ENCODE results near the gene AHR.
"Not testable (repeated sequence)": the region's sequence is repeated elsewhere in the genome, so short reads cannot be mapped to it uniquely, and the experiment has no call there.

Gene AHR

DNA sequence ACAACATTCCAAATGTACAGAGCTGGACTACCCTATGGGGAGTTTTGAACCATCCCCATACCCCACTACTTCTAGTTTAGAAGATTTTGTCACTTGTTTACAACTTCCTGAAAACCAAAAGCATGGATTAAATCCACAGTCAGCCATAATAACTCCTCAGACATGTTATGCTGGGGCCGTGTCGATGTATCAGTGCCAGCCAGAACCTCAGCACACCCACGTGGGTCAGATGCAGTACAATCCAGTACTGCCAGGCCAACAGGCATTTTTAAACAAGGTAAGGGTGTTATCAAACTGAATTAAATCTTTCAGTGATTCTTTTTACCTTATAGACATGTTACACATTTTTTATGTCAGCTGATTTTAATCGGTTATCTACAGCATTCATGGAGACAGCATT is 41.5 kb downstream of the AHR start:
- Histone ChIP-seq H3K27me3 (ENCODE audit: control insufficient read depth, insufficient read depth, low read length) (no peaks in the 10 kb centered on the region), H2AFZ (no peak overlapping the region), H3K4me1 (no peaks in the 10 kb centered on the region), H3K9me3 (ENCODE audit: control insufficient read depth, low read length) (no peaks in the 10 kb centered on the region), H3K79me2 (no peaks in the 10 kb centered on the region), H3K27ac (no peak overlapping the region), H3K36me3 (ENCODE audit: control insufficient read depth, insufficient read depth, low read length) (no peaks in the 10 kb centered on the region), H3K4me2 (ENCODE audit: low read length) (no peak overlapping the region), H3K4me3 (ENCODE audit: low read depth, low read length) (no peak overlapping the region), H3K9ac (no peak overlapping the region)
- TF ChIP-seq, protein P1, sequence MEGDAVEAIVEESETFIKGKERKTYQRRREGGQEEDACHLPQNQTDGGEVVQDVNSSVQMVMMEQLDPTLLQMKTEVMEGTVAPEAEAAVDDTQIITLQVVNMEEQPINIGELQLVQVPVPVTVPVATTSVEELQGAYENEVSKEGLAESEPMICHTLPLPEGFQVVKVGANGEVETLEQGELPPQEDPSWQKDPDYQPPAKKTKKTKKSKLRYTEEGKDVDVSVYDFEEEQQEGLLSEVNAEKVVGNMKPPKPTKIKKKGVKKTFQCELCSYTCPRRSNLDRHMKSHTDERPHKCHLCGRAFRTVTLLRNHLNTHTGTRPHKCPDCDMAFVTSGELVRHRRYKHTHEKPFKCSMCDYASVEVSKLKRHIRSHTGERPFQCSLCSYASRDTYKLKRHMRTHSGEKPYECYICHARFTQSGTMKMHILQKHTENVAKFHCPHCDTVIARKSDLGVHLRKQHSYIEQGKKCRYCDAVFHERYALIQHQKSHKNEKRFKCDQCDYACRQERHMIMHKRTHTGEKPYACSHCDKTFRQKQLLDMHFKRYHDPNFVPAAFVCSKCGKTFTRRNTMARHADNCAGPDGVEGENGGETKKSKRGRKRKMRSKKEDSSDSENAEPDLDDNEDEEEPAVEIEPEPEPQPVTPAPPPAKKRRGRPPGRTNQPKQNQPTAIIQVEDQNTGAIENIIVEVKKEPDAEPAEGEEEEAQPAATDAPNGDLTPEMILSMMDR (IDR thresholded peaks at IDR 0.05), result no peak

DNA sequence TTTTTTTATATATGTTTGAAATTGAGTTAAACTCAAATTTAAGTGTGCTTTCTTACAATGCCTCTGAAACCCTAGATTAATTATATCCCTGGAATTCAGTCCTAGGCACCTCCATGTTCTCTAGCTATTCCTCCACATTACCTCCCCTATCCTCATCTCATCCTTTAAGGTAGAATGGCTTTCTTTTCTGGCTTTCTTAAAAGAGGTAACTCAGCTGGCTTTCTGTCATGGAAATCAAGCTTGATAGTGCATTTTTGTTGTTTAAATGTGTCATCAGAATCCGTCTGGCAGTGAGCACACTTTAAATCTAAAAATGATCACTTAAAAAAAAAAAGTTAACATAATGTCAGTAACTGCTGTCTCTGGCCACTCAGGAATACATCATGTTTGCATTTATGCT is 42.2 kb downstream of the AHR start:
- Histone ChIP-seq H3K4me1 (no peaks in the 10 kb centered on the region), H3K27me3 (ENCODE audit: control insufficient read depth, insufficient read depth, low read length) (no peaks in the 10 kb centered on the region), H3K9me3 (ENCODE audit: control insufficient read depth, low read length) (no peaks in the 10 kb centered on the region), H3K4me2 (ENCODE audit: low read length) (no peak overlapping the region), H3K36me3 (ENCODE audit: control insufficient read depth, insufficient read depth, low read length) (no peaks in the 10 kb centered on the region), H2AFZ (no peak overlapping the region), H3K4me3 (ENCODE audit: low read depth, low read length) (no peak overlapping the region), H3K27ac (no peak overlapping the region), H3K79me2 (no peaks in the 10 kb centered on the region), H3K9ac (no peak overlapping the region)
- TF ChIP-seq, protein P1 (IDR thresholded peaks at IDR 0.05), result no peak

DNA sequence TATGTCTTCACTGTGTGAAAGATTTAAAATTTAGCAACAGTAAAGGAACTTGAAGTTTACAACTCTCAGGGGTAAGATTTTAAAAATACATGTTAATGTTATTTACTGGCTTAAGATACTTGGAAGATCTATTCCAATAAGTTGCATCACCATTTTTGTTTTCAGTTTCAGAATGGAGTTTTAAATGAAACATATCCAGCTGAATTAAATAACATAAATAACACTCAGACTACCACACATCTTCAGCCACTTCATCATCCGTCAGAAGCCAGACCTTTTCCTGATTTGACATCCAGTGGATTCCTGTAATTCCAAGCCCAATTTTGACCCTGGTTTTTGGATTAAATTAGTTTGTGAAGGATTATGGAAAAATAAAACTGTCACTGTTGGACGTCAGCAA is 44.3 kb downstream of the AHR start:
- TF ChIP-seq, protein P1 (IDR thresholded peaks at IDR 0.05), result no peak
- Histone ChIP-seq H3K4me2 (ENCODE audit: low read length) (no peak overlapping the region), H2AFZ (no peak overlapping the region), H3K79me2 (no peaks in the 10 kb centered on the region), H3K9ac (no peak overlapping the region), H3K27me3 (ENCODE audit: control insufficient read depth, insufficient read depth, low read length) (no peaks in the 10 kb centered on the region), H3K27ac (no peak overlapping the region), H3K9me3 (ENCODE audit: control insufficient read depth, low read length) (no peaks in the 10 kb centered on the region), H3K4me3 (ENCODE audit: low read depth, low read length) (no peak overlapping the region), H3K36me3 (ENCODE audit: control insufficient read depth, insufficient read depth, low read length) (no peaks in the 10 kb centered on the region), H3K4me1 (no peaks in the 10 kb centered on the region)

DNA sequence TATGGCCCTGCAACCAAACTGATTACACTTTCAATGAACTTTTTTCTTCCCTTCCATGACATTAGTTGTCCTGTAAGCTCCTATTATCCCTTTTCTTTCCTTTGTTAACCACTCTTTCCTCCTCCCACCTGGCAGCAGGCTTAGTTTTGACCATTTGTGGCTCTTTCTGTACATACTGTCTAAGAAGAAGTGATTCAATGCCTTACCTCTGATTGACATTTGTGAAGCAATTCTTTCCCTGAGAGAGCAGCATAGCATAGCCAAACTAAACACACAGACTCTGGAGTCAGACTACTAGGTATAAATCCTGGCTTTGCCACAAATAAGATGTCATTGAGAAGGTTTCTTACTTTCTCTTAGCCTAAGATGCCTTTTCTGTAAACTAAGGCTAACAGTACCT is 48.9 kb downstream of the AHR start:
- Histone ChIP-seq H3K4me3 (ENCODE audit: low read depth, low read length) (no peak overlapping the region), H3K9me3 (ENCODE audit: control insufficient read depth, low read length) (no peaks in the 10 kb centered on the region), H3K36me3 (ENCODE audit: control insufficient read depth, insufficient read depth, low read length) (no peaks in the 10 kb centered on the region), H3K27ac (no peak overlapping the region), H3K27me3 (ENCODE audit: control insufficient read depth, insufficient read depth, low read length) (no peaks in the 10 kb centered on the region), H3K4me1 (no peaks in the 10 kb centered on the region), H3K9ac (no peak overlapping the region), H2AFZ (no peak overlapping the region), H3K4me2 (ENCODE audit: low read length) (no peak overlapping the region), H3K79me2 (no peaks in the 10 kb centered on the region)
- TF ChIP-seq, protein P1 (IDR thresholded peaks at IDR 0.05), result no peak

DNA sequence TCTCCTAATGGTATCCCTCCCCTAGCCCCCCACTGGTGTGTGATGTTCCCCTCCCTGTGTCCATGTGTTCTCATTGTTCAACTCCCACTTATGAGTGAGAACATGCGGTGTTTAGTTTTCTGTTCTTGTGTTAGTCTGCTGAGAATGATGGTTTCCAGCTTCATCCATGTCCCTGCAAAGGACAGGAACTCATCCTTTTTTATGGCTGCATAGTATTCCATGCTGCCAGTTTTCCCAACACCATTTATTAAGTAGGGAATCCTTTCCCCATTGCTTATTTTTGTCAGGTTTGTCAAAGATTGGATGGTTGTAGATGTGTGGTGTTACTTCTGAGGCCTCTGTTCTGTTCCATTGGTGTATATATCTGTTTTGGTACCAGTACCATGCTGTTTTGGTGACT is 50.5 kb downstream of the AHR start:
- H3K4me3 ChIP-seq (ENCODE audit: low read depth, low read length); H3K36me3 ChIP-seq (ENCODE audit: control insufficient read depth, insufficient read depth, low read length); H3K4me2 ChIP-seq (ENCODE audit: low read length); H3K9ac ChIP-seq; H3K4me1 ChIP-seq; H3K79me2 ChIP-seq; H2AFZ ChIP-seq; H3K9me3 ChIP-seq (ENCODE audit: control insufficient read depth, low read length); H3K27me3 ChIP-seq (ENCODE audit: control insufficient read depth, insufficient read depth, low read length); H3K27ac ChIP-seq: not testable (repeated sequence)

DNA sequence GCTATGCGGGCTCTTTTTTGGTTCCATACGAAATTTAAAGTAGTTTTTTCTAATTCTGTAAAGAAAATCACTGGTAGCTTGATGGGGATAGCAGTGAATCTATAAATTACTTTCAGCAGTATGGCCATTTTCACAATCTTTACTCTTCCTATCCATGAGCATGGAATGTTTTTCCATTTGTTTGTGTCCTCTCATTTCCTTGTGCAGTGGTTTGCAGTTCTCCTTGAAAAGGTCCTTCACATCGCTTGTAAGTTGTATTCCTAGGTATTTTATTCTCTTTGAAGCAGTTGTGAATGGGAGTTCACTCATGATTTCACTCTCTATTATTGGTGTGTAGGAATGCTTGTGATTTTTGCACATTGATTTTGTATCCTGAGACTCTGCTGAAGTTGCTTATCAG is 51.9 kb downstream of the AHR start:
- H3K36me3 ChIP-seq (ENCODE audit: control insufficient read depth, insufficient read depth, low read length); H3K4me1 ChIP-seq; H2AFZ ChIP-seq; H3K27me3 ChIP-seq (ENCODE audit: control insufficient read depth, insufficient read depth, low read length); H3K9me3 ChIP-seq (ENCODE audit: control insufficient read depth, low read length); H3K79me2 ChIP-seq; H3K27ac ChIP-seq; H3K4me2 ChIP-seq (ENCODE audit: low read length); H3K4me3 ChIP-seq (ENCODE audit: low read depth, low read length); H3K9ac ChIP-seq: not testable (repeated sequence)

DNA sequence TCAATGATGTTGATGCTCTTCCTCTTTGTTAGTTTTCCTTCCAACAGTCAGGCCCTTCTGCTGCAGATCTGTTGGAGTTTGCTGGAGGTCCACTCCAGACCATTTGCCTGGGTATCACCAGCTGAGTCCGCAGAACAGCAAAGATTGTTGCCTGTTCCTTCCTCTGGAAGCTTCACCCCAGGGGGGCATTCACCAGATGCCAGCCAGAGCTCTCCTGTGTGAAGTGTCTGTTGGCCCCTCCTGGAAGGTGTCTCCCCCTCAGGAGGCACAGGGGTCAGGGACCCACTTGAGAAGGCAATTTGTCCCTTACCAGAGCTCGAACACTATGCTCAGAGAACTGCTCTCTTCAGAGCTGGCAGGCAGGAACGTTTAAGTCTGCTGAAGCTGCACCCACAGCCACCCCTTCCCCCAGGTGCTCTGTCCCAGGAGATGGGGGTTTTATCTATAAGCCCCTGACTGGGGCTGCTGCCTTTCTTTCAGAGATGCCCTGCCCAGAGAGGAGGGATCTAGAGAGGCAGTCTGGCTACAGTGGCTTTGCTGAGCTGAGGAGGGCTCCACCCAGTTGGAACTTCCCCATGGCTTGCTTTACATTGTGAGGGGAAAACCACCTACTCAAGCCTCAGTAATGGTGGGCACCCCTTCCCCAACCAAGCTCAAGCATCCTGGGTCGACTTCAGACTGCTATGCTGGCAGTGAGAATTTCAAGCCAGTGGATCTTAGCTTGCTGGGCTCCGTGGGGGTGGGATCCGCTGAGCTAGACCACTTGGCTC is 55.4 kb downstream of the AHR start:
- not testable (repeated sequence) for H3K36me3 ChIP-seq (ENCODE audit: control insufficient read depth, insufficient read depth, low read length); H3K79me2 ChIP-seq; H3K4me3 ChIP-seq (ENCODE audit: low read depth, low read length); H3K9ac ChIP-seq; H2AFZ ChIP-seq; H3K4me2 ChIP-seq (ENCODE audit: low read length); H3K27me3 ChIP-seq (ENCODE audit: control insufficient read depth, insufficient read depth, low read length); H3K4me1 ChIP-seq; H3K9me3 ChIP-seq (ENCODE audit: control insufficient read depth, low read length); H3K27ac ChIP-seq
